ENCODE measurements around the gene PILRB. TPM values are rescaled to one million over a fixed set of nuclear protein-coding genes. Genes with fewer than 3 reads are reported as not detected.
"Not testable (repeated sequence)": the region's sequence is repeated elsewhere in the genome, so short reads cannot be mapped to it uniquely, and the experiment has no call there.

PILRB gene
- polyA plus RNA-seq, 1 donor: 74.1 TPM

DNA sequence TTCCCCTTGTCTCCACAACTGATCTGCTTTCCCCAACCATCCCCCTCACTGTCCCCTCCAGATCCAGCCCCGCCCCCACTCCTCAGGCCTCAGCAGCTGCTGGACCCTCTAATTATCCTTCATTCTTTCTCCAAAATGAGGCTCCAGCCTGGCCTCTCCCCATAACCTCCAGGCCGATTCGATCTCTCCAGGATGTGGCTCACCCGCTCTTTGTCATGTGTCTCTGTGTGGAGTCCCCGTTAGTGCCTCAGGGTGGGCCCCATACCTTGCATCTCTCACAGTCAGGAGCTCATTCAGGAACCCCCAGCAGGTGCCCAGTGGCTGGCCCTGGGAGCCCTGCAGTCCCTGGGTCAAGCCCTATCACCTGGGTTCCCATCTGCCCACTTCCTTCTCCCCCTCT lies 16.7 kb downstream of the PILRB start:
- no peak for DNase-seq

DNA sequence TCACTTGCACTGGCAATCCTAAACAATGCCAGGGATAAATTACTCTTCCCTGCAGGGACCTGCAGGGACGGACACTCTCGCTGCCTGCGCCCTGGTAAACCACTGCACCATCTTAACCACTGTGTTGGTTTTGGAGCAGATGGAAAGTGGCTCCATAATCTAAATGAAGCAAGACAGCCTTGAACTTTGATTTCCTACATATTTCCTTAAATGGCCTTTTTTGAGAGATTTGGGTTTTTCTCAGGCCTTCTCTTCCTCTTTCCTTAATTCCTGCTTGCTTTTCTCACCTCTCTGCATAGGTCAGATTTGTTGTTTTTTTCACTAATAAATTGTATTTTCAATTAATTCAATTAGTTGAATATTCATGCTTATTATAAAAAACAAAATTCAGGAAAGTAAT lies 18.1 kb downstream of the PILRB start:
- no peak for DNase-seq

DNA sequence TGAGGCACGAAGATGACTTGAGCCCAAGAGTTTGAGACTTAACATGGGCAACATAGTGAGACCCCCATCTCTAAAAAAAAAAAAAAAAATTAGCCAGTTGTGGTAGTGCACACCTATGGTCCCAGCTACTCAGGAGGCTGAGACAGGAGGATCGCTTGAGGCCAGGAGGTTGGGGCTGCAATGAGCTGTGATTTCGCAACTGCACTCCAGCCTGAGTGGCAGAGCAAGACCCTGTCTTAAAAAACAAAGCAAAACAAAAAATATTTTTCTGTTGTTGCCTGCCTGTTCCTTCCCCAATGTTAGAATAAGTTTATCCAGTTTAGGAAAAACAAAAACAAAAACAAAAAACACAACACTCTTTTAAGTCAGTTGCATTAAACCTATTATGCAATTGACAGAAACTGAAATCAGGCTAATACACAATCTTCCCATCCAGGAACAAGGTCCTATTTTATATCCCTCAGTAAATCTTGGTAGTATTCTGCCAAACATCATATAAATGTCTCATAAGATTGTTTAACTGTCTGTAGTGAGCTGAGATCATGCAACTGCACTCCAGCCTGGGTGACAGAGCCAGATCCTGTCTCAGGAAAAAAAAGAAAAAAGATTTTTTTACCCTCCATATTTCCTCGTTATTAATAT lies 20.3 kb downstream of the PILRB start:
- no peak for DNase-seq

DNA sequence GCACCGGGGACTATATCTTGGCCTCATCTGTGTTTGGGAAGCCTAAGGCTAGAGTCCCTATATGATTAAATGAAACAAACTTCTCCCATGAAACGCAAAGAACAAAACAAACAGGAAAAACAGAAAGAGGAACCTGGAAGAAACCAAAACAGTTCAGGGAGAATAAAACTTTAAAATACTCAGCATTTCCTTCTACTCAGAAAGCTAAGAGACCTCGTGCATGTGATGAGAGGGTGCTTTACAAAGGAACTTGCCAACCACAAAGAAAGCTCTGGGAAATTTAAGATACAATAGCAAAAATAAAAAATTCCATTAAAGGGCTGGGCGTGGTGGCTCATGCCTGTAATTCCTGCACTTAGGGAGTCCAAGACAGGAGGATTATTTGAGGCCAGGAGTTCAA lies 22.3 kb downstream of the PILRB start:
- no peak for DNase-seq

DNA sequence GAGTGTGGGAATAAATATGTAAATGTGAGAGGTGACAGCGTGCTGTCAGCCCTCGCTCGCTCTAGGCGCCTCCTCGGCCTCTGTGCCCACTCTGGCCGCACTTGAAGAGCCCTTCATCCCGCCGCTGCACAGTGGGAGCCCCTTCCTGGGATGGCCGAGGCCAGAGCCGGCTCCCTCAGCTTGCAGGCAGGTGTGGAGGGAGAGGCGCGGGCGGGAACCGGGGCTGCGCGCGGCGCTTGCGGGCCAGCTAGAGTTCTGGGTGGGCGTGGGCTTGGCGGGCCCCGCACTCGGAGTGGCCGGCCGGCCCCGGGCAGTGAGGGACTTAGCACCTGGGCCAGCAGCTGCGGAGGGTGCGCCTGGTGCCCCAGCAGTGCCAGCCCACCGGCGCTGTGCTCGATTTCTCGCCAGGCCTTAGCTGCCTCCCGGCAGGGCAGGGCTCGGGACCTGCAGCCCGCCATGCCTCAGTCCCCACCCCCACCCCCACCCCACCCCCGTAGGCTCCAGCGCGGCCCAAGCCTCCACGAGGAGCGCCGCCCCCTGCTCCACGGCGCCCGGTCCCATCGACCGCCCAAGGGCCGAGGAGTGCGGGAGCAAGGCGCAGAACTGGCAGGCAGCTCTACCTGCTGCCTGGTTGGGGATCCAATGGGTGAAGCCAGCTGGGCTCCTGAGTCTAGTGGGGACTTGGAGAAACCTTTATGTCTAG lies 23.8 kb downstream of the PILRB start:
- not testable (repeated sequence) for DNase-seq

DNA sequence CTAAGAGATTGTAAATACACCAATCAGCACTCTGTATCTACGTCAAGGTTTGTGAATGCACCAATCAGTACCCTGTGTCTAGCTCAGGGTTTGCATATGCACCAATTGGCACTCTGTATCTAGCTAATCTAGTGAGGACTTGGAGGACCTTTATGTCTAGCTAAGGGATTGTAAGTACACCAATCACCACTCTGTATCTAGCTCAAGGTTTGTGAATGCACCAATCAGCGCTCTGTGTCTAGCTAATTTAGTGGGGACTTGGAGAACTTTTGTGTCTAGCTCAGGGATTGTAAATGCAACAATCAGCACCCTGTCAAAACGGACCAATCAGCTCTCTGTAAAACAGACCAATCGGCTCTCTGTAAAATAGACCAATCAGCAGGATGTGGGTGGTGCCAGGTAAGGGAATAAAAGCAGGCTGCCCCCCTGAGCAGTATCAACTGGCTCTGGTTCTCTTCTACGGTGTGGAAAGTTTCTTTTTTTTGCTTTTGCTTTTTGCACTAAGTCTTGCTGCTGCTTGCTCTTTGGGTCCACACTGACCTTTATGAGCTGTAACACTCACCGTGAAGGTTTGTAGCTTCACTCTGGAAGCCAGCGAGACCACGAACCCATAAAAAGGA lies 24.4 kb downstream of the PILRB start:
- DNase-seq: not testable (repeated sequence)

DNA sequence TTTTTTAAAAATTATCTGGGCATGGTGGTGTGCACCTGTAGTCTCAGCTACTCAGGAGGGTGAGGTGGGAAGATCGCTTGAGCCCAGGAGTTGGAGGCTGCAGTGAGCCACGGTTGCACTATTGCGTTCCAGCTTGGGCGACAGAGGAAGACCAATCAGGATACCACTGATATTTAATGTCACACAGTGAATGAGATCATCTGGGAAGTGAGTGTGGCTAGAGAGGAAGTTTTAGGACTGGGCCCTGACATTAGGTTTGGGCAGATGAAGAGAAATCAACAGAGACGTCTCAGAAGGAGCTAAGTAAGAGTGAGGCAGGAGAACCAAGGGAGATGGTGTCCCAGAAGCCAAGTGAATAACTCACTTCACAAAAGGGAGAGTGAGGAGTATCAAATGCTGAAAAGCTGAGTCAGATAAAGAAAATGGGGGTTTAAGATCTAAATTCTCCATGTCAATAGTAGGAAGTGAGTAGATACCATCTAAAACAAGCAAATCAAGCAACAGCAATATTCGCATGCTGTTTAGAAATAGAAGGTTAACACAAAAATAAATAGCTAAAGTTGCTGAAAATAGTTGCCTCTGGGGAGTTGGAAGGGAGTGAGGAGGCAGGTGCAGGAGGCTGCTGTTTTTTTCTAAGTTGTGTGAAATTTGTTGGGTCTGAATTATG lies 26.8 kb downstream of the PILRB start:
- no peak for DNase-seq

DNA sequence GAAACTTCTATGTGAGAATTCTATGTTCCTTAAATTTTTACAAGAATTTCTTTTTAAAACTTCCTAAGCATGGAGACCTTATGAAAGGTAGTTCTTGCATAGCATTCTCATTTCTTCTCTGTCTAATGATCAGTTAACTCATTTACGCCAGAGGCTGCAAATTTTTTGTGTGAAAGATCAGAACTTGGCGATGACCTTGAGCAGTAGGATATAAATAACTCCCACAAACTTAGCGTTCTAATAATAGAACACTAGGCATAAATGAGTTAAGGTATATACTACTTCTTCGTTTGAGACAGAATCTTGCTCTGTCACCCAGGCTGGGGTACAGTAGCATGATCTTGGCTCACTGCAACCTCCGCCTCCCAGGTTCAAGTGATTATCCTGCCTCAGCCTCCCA lies 29.0 kb downstream of the PILRB start:
- no peak for DNase-seq

DNA sequence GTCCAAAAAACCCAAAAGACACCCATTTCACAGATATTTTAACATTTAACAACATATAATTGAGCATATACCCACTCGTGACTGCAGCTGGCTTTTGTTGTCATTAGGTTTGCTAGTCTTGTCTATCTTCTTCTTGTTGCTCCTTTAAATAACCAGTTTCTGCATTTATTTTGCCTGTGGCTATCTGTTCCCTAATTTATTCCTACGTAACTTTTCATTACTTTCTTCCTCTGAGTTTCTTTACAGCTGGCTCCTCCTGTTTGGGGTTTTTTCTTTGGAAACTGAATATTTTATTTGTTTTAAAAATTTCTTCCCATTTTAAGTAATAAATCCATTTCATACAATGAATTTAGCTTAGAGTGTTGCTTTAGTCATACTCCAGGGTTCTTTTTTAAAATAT lies 29.8 kb downstream of the PILRB start:
- DNase-seq: no peak

DNA sequence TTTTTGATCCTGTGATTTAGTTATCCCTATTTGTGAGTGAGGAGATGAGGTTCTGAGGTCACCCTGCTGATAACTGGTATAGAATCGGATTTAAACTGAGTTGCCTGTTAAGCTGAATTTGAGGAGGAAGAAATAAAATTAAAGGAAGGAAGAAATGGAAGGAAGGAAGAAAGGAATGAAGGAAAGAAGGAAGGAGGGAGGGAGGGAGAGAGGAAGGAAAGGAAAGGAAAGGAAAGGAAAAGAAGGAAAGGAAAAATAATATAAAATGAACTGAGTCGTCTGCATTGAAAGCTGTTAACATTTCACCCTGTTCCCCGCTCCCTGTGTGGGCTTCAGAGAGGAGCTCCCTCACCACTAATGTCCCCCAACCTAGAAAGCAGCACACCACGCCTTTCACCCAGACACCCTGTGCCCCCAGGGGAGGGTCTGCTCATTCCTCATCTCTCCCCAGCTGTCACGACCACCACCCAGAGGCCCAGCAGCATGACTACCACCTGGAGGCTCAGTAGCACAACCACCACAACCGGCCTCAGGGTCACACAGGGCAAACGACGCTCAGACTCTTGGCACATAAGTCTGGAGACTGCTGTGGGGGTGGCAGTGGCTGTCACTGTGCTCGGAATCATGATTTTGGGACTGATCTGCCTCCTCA lies 31.6 kb downstream of the PILRB start:
- no peak for DNase-seq

DNA sequence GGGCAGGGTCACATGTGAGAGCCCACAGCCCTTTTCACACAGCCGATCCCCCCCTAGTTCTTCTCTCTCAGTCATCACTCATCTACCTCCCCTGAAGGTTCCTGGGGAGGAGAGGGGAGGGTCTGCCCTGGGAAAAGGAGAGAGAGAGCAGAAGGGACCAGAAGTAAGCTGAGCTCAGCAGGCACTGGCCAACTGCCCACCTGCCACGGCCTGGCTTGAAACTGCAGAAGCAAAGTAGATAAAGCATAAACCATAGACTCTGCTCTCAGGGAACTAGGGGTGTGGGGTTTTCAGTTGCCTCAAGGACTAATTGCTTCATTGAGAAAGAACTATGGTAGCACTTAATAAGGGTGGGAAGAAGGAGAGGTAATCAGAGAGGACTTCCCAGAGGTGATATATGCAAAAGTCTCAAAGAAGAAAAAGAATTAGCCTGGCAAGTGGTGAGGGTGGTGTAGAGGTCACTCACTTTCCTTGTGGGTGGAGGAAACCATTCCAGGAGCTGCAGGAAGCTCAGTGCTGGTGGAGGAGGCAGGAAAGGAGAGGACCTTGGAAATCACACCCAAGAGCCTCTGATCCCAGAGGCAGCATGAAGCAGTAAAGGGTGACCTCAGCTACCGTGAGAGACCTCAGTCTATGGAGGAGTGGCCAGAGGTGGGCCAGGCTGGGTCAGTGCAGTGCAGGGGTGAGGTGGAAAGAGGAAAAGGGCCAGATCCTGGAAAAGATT lies 32.5 kb downstream of the PILRB start:
- DNase-seq: no peak

DNA sequence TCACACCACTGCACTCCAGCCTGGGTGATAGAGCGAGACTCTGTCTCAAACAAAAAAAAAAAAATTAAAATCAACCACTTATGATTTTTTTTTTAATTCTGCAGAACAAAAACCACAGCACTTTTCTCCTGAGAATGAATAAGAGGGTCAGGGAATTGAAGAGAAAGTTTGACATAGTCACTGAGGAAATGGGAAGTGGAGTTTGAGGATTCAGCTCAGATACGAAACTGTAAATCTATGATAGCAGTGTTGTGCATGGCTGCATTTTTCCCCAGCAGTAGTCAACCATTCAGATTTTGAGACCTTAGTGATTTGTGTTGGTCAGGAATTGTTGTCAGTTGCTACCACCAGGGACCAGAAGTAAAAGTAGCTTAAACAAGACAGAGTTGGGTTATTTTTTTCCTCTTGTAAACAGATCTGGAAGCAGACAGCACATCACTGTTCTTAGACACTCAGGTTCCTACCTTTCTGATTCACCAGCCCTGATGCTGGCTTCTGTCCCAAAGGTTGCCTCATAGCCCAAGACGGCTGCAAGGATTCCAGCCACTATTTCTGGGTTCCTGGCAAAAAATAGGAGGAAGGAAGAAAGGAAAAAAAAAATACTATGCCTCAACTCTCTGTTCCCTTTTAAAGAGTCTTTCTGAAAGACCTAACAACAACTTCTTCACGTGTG lies 35.5 kb downstream of the PILRB start:
- no peak for DNase-seq

DNA sequence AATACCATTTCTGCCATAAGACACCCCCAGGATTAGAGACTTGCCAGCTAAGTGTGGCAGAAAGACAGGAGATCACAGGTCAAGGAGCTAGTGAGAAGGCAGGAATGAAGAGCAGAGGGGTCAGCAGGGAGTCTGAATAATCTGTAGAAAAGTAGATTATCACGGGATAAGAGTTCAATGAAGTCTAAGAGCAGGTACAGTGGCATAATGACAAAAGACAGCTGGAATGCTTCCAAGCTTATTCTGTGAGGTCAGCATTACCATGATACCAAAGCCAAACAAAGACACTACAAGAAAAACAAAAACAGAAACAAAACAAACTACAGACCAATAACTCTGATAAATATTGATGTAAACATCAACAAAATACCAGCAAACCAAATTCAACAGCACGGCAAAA lies 36.2 kb downstream of the PILRB start:
- no peak for DNase-seq

DNA sequence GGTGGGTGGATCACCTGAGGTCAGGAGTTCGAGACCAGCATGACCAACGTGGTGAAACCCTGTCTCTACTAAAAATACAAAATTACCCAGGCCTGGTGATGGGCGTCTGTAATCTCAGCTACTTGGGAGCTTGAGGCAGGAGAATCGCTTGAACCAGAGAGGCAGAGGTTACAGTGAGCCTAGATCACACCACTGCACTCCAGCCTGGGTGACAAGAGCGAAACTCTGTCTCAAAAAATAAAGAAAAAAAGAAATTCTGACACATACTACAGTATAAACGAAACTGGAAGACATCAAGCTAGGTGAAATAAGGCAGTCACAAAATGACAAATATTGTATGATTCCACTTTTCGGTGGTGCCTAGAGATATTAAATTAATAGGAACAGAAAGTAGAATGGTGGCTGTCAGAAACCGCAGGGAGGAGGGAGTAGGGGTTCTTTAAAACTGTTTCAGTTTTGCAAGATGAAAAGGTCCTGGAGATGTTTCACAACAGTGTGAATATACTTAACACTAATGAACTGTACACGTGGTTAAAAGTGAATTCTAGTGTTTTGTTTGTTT lies 38.6 kb downstream of the PILRB start:
- DNase-seq: no peak

DNA sequence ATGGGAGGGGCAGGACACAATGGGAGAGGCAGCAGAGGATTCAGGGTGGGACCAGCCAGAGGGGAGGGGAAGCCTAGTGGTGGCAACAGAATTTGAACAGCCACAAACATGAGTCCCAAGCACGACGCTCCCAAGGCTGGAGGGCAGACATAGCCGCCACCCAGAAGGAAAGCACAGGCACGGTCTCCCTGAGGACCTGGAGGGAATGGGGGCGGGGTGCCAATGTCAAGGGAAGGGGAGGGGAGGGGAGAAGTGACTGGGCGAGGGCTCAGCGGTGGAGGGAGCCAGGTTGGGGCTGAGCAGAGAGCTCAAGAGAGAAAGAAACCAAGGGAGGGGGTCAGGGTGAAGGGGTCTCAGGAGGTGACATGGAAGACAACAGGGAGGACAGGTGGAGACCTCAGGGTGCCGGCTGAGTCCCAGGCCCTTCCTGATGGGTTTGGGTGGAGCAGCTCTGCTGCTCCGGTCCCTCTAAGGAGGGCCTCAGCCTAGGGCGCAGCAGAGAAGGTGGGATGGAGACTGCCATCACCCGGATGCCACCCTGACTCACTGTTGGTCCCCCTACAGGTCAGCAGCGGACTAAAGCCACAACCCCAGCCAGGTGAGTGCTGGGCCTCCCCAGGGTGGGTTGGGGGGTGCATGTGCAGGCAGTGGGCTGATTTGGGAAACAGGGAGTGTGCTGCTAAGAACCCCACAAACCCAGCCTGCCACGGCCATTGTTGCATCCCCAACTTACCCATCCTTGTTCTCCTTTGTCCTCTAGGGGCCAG lies 39.6 kb downstream of the PILRB start:
- no peak for DNase-seq

DNA sequence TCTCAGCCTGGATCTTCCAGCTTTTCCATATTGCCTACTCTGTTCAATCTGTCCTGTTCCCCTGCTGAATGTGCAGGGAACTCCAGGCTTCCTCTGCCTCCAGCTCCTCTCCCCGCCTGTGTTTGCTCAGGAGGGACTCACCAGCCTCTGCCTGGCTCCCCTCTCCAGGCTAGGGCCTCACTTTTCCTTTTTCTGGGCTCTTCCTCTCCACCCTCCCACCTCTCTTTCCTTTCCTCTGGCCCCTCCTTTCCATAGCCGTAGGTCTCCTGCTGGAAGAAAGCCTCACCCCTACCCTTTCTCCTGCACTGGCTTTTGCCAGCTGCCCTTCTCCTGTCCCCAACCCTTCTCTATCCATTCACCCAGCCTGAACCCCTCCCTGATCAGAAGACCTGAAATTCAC lies 40.3 kb downstream of the PILRB start:
- DNase-seq: no peak

DNA sequence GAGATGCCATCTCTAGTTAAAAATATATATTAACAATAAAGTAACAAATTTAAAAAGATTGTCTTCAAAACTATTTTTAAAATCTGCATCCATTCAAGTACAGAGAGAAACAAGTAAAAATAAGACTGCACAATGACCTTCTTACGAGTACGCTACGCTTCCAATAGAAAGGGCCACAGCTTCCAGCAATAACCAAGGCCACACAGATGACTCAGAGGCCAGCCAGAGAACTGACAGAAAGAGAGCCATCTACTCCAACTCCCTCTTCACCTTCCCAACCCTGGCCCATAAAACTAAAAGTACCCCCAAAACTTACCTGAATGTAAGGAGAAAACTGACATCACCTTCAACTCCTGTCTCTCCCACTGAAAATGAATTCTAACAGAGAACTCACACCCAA lies 42.1 kb downstream of the PILRB start:
- no peak for DNase-seq

DNA sequence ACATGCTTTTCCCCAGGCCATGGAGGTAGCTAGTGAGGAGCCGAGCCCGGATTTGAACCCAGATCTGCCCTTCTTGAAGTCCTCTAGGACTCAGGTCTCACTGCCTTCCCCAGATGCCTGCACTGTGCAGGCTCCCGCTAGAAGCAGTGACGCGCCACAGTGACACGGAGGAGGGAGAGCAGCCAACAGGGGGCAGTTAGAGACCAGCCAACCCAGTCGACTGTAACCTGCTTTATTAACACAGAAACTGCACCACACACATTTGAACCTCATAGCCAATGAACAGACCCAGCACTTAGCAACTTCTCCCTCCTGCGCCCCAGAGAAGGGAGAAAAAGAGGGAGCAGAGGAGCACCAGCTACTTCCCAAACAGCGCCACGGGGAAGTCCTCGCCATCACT lies 42.7 kb downstream of the PILRB start:
- peak; percentile 46 for DNase-seq

DNA sequence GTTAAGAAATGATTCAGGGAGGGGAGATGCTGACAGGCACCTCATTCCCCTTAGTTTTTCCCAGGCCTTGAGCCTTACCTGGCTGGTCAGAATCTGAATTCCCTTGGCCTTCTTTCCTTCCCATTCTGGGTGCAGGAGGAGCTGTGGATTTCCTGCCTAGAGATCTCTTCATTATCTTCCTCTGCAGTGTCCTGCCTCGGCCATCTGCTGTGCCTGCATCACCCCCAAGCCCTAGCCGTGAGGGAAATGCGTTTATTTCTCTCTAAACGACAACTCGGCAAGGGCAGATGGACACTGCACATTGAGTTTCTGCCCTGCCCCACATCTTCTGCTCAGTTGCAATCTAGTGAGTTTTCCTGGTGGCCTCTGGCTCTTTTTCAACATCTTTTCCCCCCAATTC lies 43.9 kb downstream of the PILRB start:
- DNase-seq: no peak

DNA sequence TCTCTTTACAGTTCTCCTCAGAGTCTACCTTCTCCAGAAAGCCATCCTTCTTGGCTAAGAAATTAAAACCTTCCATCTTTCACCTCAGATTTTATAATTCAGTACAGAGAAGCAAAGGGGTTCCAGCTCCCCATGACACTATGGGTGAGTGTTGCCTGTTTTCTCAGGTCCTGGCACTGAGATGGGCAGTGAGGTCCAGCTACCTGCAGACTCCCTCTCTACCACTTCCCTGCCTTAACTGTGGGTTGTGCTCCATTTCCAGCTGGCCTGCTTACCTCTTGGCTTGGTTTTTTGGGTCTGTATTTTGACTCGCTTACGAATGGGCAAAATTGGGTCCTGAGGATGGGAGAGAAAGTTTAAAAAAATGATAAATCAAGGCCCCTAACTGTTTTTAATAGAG lies 44.3 kb downstream of the PILRB start:
- DNase-seq: no peak

Measured in left kidney (tissue), 2 donors.